Measurements from ENCODE around the gene EXT2. TPM values are rescaled to one million over a fixed set of nuclear protein-coding genes. Genes with fewer than 3 reads are reported as not detected.

The EXT2 gene
- total and polyA plus RNA-seq, 2 of the 13 experiments (the other 11 are each of a cell fraction or from before 2014, with no cell fraction given) = 61.5 to 68.7 TPM

- 93% methylated on average over 1 of the region's 1 CpG for WGBS (ENCODE audit: low lambda C conversion rate)
- H3K4me1 ChIP-seq (ENCODE audit: insufficient read depth, low read length) = no peaks in the 10 kb centered on the region
- no peak overlapping the region for H3K4me2 ChIP-seq (ENCODE audit: low read depth, low read length)
- H3K9ac ChIP-seq (ENCODE audit: insufficient read depth, low read depth, low read length) = no peak overlapping the region
- FAIRE-seq = no peak
- peaks cover 0 to 2% of the 10 kb centered on the region in 2 experiments; a peak in 1 of 5 replicates for H3K36me3 ChIP-seq (replicated peaks in 1 of 2; ENCODE audit: control insufficient read depth in 1 of 2, insufficient read depth in 2 of 2, low read length in 2 of 2)
- no TSS peak for BruUV-seq (replicated peaks)
- no peaks in the 10 kb centered on the region for H3K79me2 ChIP-seq (ENCODE audit: insufficient read depth, low read length)
- H3K27ac ChIP-seq (ENCODE audit: extremely low read length, insufficient read depth, low read length) = no peak overlapping the region
- H3K4me3 ChIP-seq (replicated peaks in 1 of 3; ENCODE audit: insufficient read depth in 1 of 3, low read depth in 2 of 3, low read length in 3 of 3) = no peak overlapping the region
- intact Hi-C loops (cut with micrococcal nuclease; ENCODE audit: unreplicated experiment) (no loop called here), in situ Hi-C loops (cut with HindIII; ENCODE audit: extremely low pct_ligation_motif_present, low pct_unique_long_range_greater_than_20kb) (no loop called here)
- ChIA-PET CTCF (ENCODE audit: low intra/inter-chr PET ratio, low total read pairs) (no interaction called here), POLR2A (no interaction called here)
- H2AFZ ChIP-seq (ENCODE audit: low read length) = no peak overlapping the region
- no peak for ATAC-seq
- no peaks in the 10 kb centered on the region for H3K9me3 ChIP-seq (ENCODE audit: low read length)
- H3K27me3 ChIP-seq (ENCODE audit: control insufficient read depth in 1 of 2, insufficient read depth in 2 of 2, low read length in 2 of 2) = no peaks in the 10 kb centered on the region
- no peaks in the 10 kb centered on the region for H4K20me1 ChIP-seq (ENCODE audit: insufficient read depth, low read length)
- DNase-seq (ENCODE audit: low spot score) = no peak
- TF ChIP-seq TOE1 (CRISPR knock-in tag; IDR thresholded peaks at IDR 0.05) = no peak
- TF ChIP-seq EHMT2 (IDR thresholded peaks at IDR 0.05; ENCODE audit: borderline replicate concordance, low read depth, low read length) = no peak
- no peak for TF ChIP-seq ZNF777 (CRISPR knock-in tag; IDR thresholded peaks at IDR 0.05)
- no peak for TF ChIP-seq SIX4 (CRISPR knock-in tag; IDR thresholded peaks at IDR 0.05)
- TF ChIP-seq ZFP62 (CRISPR knock-in tag; IDR thresholded peaks at IDR 0.05) = no peak
- TF ChIP-seq POLR2AphosphoS5 (IDR thresholded peaks at IDR 0.05; ENCODE audit: low read depth, low read length) = no peak
- no peak for TF ChIP-seq POLR2AphosphoS2 (IDR thresholded peaks at IDR 0.05; ENCODE audit: low read depth, low read length)
- no peak for TF ChIP-seq ZNF761 (CRISPR knock-in tag; conservative IDR thresholded peaks at IDR 0.05)
- TF ChIP-seq ZNF253 (CRISPR knock-in tag; IDR thresholded peaks at IDR 0.05; ENCODE audit: borderline replicate concordance) = no peak
- no peak for TF ChIP-seq CREB1 (IDR thresholded peaks at IDR 0.05)
- no peak for TF ChIP-seq CREB1 (CRISPR knock-in tag; IDR thresholded peaks at IDR 0.05)
- TF ChIP-seq ZBTB40 (IDR thresholded peaks at IDR 0.05) = no peak
- no peak for TF ChIP-seq ZBTB40 (CRISPR knock-in tag; IDR thresholded peaks at IDR 0.05)
- TF ChIP-seq GZF1 (CRISPR knock-in tag; IDR thresholded peaks at IDR 0.05) = no peak
- no peak for TF ChIP-seq REL (CRISPR knock-in tag; conservative IDR thresholded peaks at IDR 0.05)
- no peak for TF ChIP-seq ZNF275 (CRISPR knock-in tag; IDR thresholded peaks at IDR 0.05; ENCODE audit: borderline replicate concordance)
Measured at GRCh38 chr11:44159848-44160721, 64.6 kb downstream of the EXT2 start.
